ENCODE measurements around the gene CPLX3. TPM values are rescaled to one million over a fixed set of nuclear protein-coding genes. Genes with fewer than 3 reads are reported as not detected.
A peak's percentile ranks its signal among the peaks of the same experiment; 100 is the strongest.

The CPLX3 gene
- total and polyA plus RNA-seq, 2 donors (not counting 3 experiments of a cell fraction or from before 2014, with no cell fraction given), result not detected

GRCh38 chr15:74799255-74799855, 27.1 kb upstream of the CPLX3 start:
- H3K9me1 ChIP-seq (replicated peaks; ENCODE audit: control insufficient read depth, extremely low read depth, insufficient read depth, low read length), result no peaks in the 10 kb centered on the region
- H3K4me3 ChIP-seq (replicated peaks in 1 of 3; ENCODE audit: insufficient read depth in 1 of 3, low read depth in 1 of 3, low read length in 3 of 3), result no peak overlapping the region
- H3K9me3 ChIP-seq (replicated peaks; ENCODE audit: control insufficient read depth, insufficient read depth, low read length), result no peaks in the 10 kb centered on the region
- BruUV-seq (replicated peaks), result no TSS peak
- FAIRE-seq (no peak), DNase-seq (ENCODE audit: low read depth, low spot score) (no peak)
- H3K36me3 ChIP-seq (ENCODE audit: control insufficient read depth in 2 of 2, extremely low read depth in 1 of 2, insufficient read depth in 2 of 2, low read length in 2 of 2), result peaks cover 3 to 33% of the 10 kb centered on the region in 2 experiments
- H3K27me3 ChIP-seq (ENCODE audit: control insufficient read depth in 2 of 2, insufficient read depth in 2 of 2, low read length in 2 of 2), result no peaks in the 10 kb centered on the region
- ChIA-PET CTCF (interaction anchor here (0.7 to 3.9 kb wide), 14 partner anchors 9 to 167 kb away, joined by 3 to 55 read pairs (median 4); partner anchors contain the start of genes CSK and CYP1A1), POLR2A (no interaction called here)
- H3K27ac ChIP-seq (ENCODE audit: insufficient read depth, low read depth, low read length), result no peak overlapping the region
- dilution Hi-C loops (cut with MboI; ENCODE audit: extremely low pct_ligation_motif_present, low sequenced_read_pairs) (no loop called here), intact Hi-C loops (cut with micrococcal nuclease) (no loop called here)
- no peaks in the 10 kb centered on the region for H3K4me1 ChIP-seq (ENCODE audit: control insufficient read depth, extremely low read depth, insufficient read depth, low read length)
- TF ChIP-seq CTCF (IDR thresholded peaks at IDR 0.05; ENCODE audit: extremely low read depth in 1 of 2, insufficient read depth in 1 of 2, low read depth in 1 of 2, low read length in 2 of 2), result no peak
- TF ChIP-seq MAX (IDR thresholded peaks at IDR 0.05; ENCODE audit: insufficient read depth, insufficient read length), result no peak
- no peak overlapping the region for H3K9ac ChIP-seq (replicated peaks; ENCODE audit: extremely low read depth, insufficient read depth, low read length)
- no peaks in the 10 kb centered on the region for H4K20me1 ChIP-seq (replicated peaks; ENCODE audit: control insufficient read depth, extremely low read depth, insufficient read depth, low read length)
- H3K79me2 ChIP-seq (ENCODE audit: control insufficient read depth, insufficient read depth, low read length), result peaks cover 22% of the 10 kb centered on the region
- H3K4me2 ChIP-seq (ENCODE audit: insufficient read depth, low read length), result no peak overlapping the region
- no peak overlapping the region for H2AFZ ChIP-seq (ENCODE audit: low read depth, low read length)

GRCh38 chr15:74799856-74800558, 26.4 kb upstream of the CPLX3 start:
- DNase-seq (ENCODE audit: low read depth, low spot score), result peak; percentile 52
- Histone ChIP-seq H3K9me1 (replicated peaks; ENCODE audit: control insufficient read depth, extremely low read depth, insufficient read depth, low read length) (no peaks in the 10 kb centered on the region), H3K36me3 (ENCODE audit: control insufficient read depth in 2 of 2, extremely low read depth in 1 of 2, insufficient read depth in 2 of 2, low read length in 2 of 2) (peaks cover 3 to 33% of the 10 kb centered on the region in 2 experiments), H2AFZ (ENCODE audit: low read depth, low read length) (no peak overlapping the region), H3K27me3 (ENCODE audit: control insufficient read depth in 2 of 2, insufficient read depth in 2 of 2, low read length in 2 of 2) (no peaks in the 10 kb centered on the region), H3K4me1 (ENCODE audit: control insufficient read depth, extremely low read depth, insufficient read depth, low read length) (no peaks in the 10 kb centered on the region), H4K20me1 (replicated peaks; ENCODE audit: control insufficient read depth, extremely low read depth, insufficient read depth, low read length) (no peaks in the 10 kb centered on the region), H3K9me3 (replicated peaks; ENCODE audit: control insufficient read depth, insufficient read depth, low read length) (no peaks in the 10 kb centered on the region), H3K4me2 (ENCODE audit: insufficient read depth, low read length) (no peak overlapping the region), H3K4me3 (replicated peaks in 1 of 3; ENCODE audit: insufficient read depth in 1 of 3, low read depth in 1 of 3, low read length in 3 of 3) (no peak overlapping the region), H3K27ac (ENCODE audit: insufficient read depth, low read depth, low read length) (no peak overlapping the region), H3K79me2 (ENCODE audit: control insufficient read depth, insufficient read depth, low read length) (peaks cover 16% of the 10 kb centered on the region), H3K9ac (replicated peaks; ENCODE audit: extremely low read depth, insufficient read depth, low read length) (no peak overlapping the region)
- dilution Hi-C loops (cut with MboI; ENCODE audit: extremely low pct_ligation_motif_present, low sequenced_read_pairs) (no loop called here), intact Hi-C loops (cut with micrococcal nuclease) (loop anchor here (1.0 to 2.0 kb wide), 4 partner anchors 19 to 150 kb away; no protein-coding TSS in a partner anchor)
- TF ChIP-seq CTCF (IDR thresholded peaks at IDR 0.05; ENCODE audit: extremely low read depth in 1 of 2, insufficient read depth in 1 of 2, low read depth in 1 of 2, low read length in 2 of 2) (peak; percentile 93 to 98), MYC (IDR thresholded peaks at IDR 0.05; ENCODE audit: low read depth, low read length) (no peak)
- BruUV-seq (replicated peaks), result no TSS peak
- peak; percentile 72 for FAIRE-seq
- ChIA-PET POLR2A (no interaction called here), CTCF (interaction anchor here (0.8 to 3.9 kb wide), 17 partner anchors 8 to 168 kb away, joined by 3 to 55 read pairs (median 4); partner anchors contain the start of genes CSK and CYP1A1)

All from endothelial cell of umbilical vein (primary cell).